NCI-H748 (cell line): ENCODE results near the gene ARFGAP1.
"Not testable (repeated sequence)": the region's sequence is repeated elsewhere in the genome, so short reads cannot be mapped to it uniquely, and the experiment has no call there.

Experiments
- DNase-seq: peaks from one replicate; lab custom pipeline; 2025; ENCODE audit not compliant: unreplicated experiment; lab: John Stamatoyannopoulos, UW

ARFGAP1 gene

GRCh38 chr20:63290136-63290676 lies 17.6 kb downstream of the ARFGAP1 start:
- no peak for DNase-seq

- peak; percentile 26 for DNase-seq
Measured at GRCh38 chr20:63290677-63291472, 18.3 kb downstream of the ARFGAP1 start.

- no peak for DNase-seq
Measured at GRCh38 chr20:63291811-63292210, 19.2 kb downstream of the ARFGAP1 start.

GRCh38 chr20:63292292-63292701 lies 19.7 kb downstream of the ARFGAP1 start:
- DNase-seq, result no peak

GRCh38 chr20:63292904-63293303 lies 20.3 kb downstream of the ARFGAP1 start, which contains the start of gene COL20A1:
Gene COL20A1 (plus strand): TSS chr20:63293186. CDS start chr20:63295108, 1,922 bp downstream.
- no peak for DNase-seq

GRCh38 chr20:63293456-63293855 lies 20.8 kb downstream of the ARFGAP1 start:
- DNase-seq, result no peak

GRCh38 chr20:63293871-63294535 lies 21.4 kb downstream of the ARFGAP1 start:
- DNase-seq, result no peak

- DNase-seq, result no peak
Measured at GRCh38 chr20:63294536-63294900, 21.9 kb downstream of the ARFGAP1 start.

GRCh38 chr20:63295018-63295417 lies 22.4 kb downstream of the ARFGAP1 start:
- no peak for DNase-seq

GRCh38 chr20:63295422-63295821 lies 22.8 kb downstream of the ARFGAP1 start:
- DNase-seq, result peak; percentile 10

- DNase-seq, result no peak
Measured at GRCh38 chr20:63295846-63296245, 23.2 kb downstream of the ARFGAP1 start.

GRCh38 chr20:63296531-63297299 lies 24.1 kb downstream of the ARFGAP1 start:
- DNase-seq, result no peak

- no peak for DNase-seq
Measured at GRCh38 chr20:63297371-63297781, 24.8 kb downstream of the ARFGAP1 start.

GRCh38 chr20:63297796-63298572 lies 25.4 kb downstream of the ARFGAP1 start:
- no peak for DNase-seq

GRCh38 chr20:63298731-63299312 lies 26.2 kb downstream of the ARFGAP1 start:
- no peak for DNase-seq

- DNase-seq, result no peak
Measured at GRCh38 chr20:63301671-63302070, 29.1 kb downstream of the ARFGAP1 start.

- DNase-seq, result no peak
Measured at GRCh38 chr20:63303095-63303666, 30.6 kb downstream of the ARFGAP1 start.

GRCh38 chr20:63305393-63305792 lies 32.8 kb downstream of the ARFGAP1 start:
- DNase-seq, result no peak

GRCh38 chr20:63305933-63306672 lies 33.5 kb downstream of the ARFGAP1 start:
- DNase-seq, result not testable (repeated sequence)
